Transverse colon (tissue), 4 donors: ENCODE data around the gene POLR2E.

Source experiments
- EP300 ChIP-seq: sonication (generic); formaldehyde crosslinking; IDR thresholded peaks from one replicate; pipeline ENCODE4 v1.6.1; 2017; ENCODE audit warnings: antibody characterized with exemption, low read depth
- POLR2A ChIP-seq: fragments of 450-650 bp; IDR thresholded peaks from one replicate; pipeline ENCODE4 v1.6.1; 2016; ENCODE audit warnings: antibody characterized with exemption, mild to moderate bottlenecking, moderate library complexity
- POLR2AphosphoS5 ChIP-seq, 3 donors: sonication (generic); formaldehyde crosslinking; IDR thresholded peaks; one replicate each; pipeline ENCODE4 v1.6.1; 2016; ENCODE audit warnings: antibody characterized with exemption in 3 of 3
- TF ChIP-seq, protein P1 (sequence below), 5 experiments: fragments of 200-600 bp in 3 of 5; fragments of 450-650 bp in 2 of 5; sonication (generic) in 3 of 5; IDR thresholded peaks; 1 replicate in 2 of 5; 2 replicates in 3 of 5; pipeline ENCODE4 v1.5.1; 2016 to 2017; ENCODE audit warnings: antibody characterized with exemption in 5 of 5, inconsistent platforms in 3 of 5, mild to moderate bottlenecking in 2 of 5, moderate library complexity in 1 of 5

DNA sequence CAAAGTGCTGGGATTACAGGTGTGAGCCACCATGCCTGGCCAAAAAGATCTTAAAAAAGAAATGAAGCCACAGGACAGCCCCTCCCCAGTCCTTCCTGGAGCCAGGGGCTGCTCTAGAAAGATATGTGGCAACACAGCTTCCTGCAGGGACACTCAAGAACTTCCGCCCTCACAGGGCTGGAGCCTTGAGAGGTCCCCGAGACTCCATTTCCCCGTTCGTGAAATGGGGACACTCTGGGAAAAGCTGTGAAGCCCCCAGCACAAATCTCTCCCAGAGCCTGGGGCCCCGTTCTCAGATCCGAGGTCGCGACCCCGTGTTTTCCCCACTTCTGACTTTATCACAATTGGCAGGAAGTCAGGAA lies 6.1 kb upstream of the POLR2E start:
- TF ChIP-seq POLR2A, result no peak
- TF ChIP-seq EP300, result no peak
- TF ChIP-seq, protein P1, sequence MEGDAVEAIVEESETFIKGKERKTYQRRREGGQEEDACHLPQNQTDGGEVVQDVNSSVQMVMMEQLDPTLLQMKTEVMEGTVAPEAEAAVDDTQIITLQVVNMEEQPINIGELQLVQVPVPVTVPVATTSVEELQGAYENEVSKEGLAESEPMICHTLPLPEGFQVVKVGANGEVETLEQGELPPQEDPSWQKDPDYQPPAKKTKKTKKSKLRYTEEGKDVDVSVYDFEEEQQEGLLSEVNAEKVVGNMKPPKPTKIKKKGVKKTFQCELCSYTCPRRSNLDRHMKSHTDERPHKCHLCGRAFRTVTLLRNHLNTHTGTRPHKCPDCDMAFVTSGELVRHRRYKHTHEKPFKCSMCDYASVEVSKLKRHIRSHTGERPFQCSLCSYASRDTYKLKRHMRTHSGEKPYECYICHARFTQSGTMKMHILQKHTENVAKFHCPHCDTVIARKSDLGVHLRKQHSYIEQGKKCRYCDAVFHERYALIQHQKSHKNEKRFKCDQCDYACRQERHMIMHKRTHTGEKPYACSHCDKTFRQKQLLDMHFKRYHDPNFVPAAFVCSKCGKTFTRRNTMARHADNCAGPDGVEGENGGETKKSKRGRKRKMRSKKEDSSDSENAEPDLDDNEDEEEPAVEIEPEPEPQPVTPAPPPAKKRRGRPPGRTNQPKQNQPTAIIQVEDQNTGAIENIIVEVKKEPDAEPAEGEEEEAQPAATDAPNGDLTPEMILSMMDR (IDR thresholded peaks at IDR 0.05), result no peak
- no peak for TF ChIP-seq POLR2AphosphoS5 (IDR thresholded peaks at IDR 0.05)
